SH-SY5Y (cell line): Measurements from ENCODE around the gene GRIN2A.

Experiments used
- GATA2 ChIP-seq: IDR thresholded peaks from 2 replicates; pipeline ENCODE4 v1.6.1; 2011; ENCODE audit warnings: mild to moderate bottlenecking, low read depth, low read length
- GATA3 ChIP-seq: IDR thresholded peaks from 2 replicates; pipeline ENCODE4 v1.6.1; 2011; ENCODE audit warnings: low read depth, mild to moderate bottlenecking, low read length, moderate library complexity

GRCh38 chr16:9867176-9867575 lies 315.1 kb downstream of the GRIN2A start:
- no peak for TF ChIP-seq GATA2
- TF ChIP-seq GATA3: no peak
